Choroid plexus epithelial cell (primary cell): ENCODE measurements around the gene DNAJC4.
A peak's percentile ranks its signal among the peaks of the same experiment; 100 is the strongest.

Source experiments
- DNase-seq: peaks from one replicate; pipeline ENCODE4 v3.0.0-alpha.2; 2010; ENCODE audit warnings: low read depth
- H3K4me3 ChIP-seq: 2 replicates; pipeline ENCODE4 v1.5.1; 2011; ENCODE audit warnings: low read depth, mild to moderate bottlenecking, control low read depth, low read length, moderate library complexity
- CTCF ChIP-seq: conservative IDR thresholded peaks from 2 replicates; pipeline ENCODE4 v1.5.1; 2011; ENCODE audit warnings: low read depth, mild to moderate bottlenecking, control low read depth, inconsistent platforms, low read length, moderate library complexity

The DNAJC4 gene

DNA sequence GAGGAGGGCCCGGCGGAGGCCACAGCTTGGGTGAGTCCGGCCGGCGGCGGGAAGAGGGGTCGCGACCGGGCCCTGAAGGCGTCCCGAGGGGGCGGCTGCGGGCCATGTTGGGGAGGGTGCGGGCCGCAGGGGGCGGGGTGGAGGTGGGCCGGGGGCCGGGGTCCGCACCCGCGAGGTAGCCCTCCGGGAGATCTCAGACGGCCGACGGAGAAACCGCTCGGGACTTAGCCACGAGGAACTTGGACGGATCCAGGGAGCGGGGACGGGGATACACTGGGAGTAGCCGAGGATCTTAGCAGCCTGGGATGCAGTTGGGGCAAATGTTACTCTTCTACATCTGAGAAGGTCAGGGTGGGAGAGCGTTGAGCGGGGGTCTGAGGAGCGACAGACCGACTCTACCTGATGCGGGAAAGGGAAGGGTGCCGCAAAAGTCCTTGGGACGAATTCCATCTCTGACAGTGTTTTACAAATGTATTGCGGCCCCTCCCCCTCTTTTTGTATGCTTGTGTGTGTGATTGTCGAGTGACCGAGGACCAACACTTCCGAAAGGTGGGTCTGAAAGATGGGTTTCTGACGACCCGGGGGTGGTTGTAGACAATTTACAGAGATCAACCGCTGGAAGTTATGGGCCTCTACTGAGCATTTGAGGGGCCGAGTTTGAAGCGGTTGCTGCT lies 43.7 kb upstream of the DNAJC4 start:
- no peak overlapping the region for H3K4me3 ChIP-seq
- DNase-seq, result peak; percentile 20
- TF ChIP-seq CTCF, result no peak

GRCh38 chr11:64192434-64192833 lies 37.9 kb upstream of the DNAJC4 start:
- H3K4me3 ChIP-seq, result no peak overlapping the region
- no peak for TF ChIP-seq CTCF
- DNase-seq, result no peak

DNA sequence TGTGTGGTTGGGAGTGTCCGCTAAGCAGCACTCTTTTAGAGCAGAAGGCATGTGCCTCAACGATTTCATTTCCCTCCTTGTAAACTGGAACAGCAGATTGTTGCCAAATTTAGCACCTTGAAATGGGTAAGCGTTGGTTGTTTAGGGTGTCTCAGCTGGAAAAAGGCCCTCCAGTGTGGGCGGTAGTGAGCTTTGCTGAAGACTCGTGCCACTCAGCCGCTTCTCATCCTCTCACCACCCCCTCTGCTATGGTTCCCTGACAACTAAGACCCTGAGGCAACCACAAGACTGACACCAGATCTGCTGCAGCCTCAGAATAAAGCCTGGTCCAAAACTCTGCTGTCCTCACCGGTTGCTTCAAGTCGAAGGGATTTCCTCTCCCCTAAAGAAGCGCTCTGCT lies 33.7 kb upstream of the DNAJC4 start:
- no peak for TF ChIP-seq CTCF
- H3K4me3 ChIP-seq, result no peak overlapping the region
- DNase-seq, result no peak

DNA sequence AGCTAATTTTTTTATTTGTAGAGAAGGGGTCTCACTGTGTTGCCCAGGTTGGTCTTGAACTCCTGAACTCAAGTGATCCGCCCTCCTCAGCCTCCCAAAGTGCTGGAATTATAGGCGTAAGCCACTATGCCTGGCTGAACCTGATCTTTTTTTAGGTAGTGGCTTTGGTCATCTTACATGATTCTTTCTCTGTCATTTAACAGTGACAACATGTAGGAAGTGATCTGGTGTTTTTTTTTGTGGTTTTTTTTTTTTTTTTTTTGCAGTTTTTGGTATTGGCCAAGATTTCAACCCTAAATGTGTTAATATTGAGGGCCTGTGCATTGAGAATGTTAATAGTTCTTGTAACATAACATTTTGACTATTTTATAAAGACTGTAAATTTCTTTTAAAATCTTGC lies 31.8 kb upstream of the DNAJC4 start:
- no peak for DNase-seq
- no peak overlapping the region for H3K4me3 ChIP-seq
- no peak for TF ChIP-seq CTCF

- TF ChIP-seq CTCF, result no peak
- H3K4me3 ChIP-seq, result no peak overlapping the region
- DNase-seq, result no peak
Measured at GRCh38 chr11:64201543-64201942, 28.8 kb upstream of the DNAJC4 start.

GRCh38 chr11:64202992-64203391 lies 27.4 kb upstream of the DNAJC4 start:
- TF ChIP-seq CTCF, result no peak
- DNase-seq, result no peak
- no peak overlapping the region for H3K4me3 ChIP-seq

- H3K4me3 ChIP-seq, result no peak overlapping the region
- no peak for TF ChIP-seq CTCF
- no peak for DNase-seq
Measured at GRCh38 chr11:64203421-64204079, 26.8 kb upstream of the DNAJC4 start.
